Activated CD4-positive, alpha-beta T cell treated with anti-CD3 and anti-CD28 coated beads for 24 hours (primary cell): ENCODE results near the gene TNFSF13.

Experiments used
- DNase-seq, 2 donors: peaks; one replicate each; pipeline ENCODE4 v3.0.0-alpha.2; 2020; ENCODE audit warnings: low read depth in 2 of 2

Gene TNFSF13, protein sequence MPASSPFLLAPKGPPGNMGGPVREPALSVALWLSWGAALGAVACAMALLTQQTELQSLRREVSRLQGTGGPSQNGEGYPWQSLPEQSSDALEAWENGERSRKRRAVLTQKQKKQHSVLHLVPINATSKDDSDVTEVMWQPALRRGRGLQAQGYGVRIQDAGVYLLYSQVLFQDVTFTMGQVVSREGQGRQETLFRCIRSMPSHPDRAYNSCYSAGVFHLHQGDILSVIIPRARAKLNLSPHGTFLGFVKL

GRCh38 chr17:7558544-7559319, at the start of gene TNFSF13:
Gene TNFSF13, plus strand, starts transcription at chr17:7558750. Its CDS starts 290 bp downstream, at chr17:7559040.
- DNase-seq: no peak

GRCh38 chr17:7508846-7509245, 49.7 kb upstream of the TNFSF13 start:
- no peak for DNase-seq

- no peak for DNase-seq
Observed at GRCh38 chr17:7509937-7510336, 48.6 kb upstream of the TNFSF13 start.

- DNase-seq: no peak
Observed at GRCh38 chr17:7511108-7511507, 47.4 kb upstream of the TNFSF13 start.

DNA sequence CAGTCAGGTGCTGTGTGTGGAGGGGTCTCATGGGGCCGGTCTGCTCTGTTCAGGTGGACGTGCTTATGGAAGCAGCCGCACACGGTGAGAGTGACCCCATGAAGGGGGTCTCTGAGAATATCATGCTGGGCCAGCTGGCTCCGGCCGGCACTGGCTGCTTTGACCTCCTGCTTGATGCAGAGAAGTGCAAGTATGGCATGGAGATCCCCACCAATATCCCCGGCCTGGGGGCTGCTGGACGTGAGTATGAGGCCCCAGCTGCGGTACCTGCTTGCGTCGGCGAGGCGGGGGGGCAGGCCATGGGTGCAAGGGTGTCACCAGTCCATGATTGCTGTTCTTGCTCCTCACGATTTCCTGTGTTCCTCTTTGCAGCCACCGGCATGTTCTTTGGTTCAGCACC, 46.4 kb upstream of the TNFSF13 start:
- DNase-seq: no peak

DNA sequence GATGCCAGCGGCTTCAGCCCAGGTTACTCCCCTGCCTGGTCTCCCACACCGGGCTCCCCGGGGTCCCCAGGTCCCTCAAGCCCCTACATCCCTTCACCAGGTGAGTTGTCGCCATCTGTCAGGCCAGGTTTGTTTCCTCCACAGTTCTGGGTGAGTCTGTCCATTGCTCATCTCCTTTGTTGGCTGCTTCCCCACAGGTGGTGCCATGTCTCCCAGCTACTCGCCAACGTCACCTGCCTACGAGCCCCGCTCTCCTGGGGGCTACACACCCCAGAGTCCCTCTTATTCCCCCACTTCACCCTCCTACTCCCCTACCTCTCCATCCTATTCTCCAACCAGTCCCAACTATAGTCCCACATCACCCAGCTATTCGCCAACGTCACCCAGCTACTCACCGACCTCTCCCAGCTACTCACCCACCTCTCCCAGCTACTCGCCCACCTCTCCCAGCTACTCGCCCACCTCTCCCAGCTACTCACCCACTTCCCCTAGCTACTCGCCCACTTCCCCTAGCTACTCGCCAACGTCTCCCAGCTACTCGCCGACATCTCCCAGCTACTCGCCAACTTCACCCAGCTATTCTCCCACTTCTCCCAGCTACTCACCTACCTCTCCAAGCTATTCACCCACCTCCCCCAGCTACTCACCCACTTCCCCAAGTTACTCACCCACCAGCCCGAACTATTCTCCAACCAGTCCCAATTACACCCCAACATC, 45.6 kb upstream of the TNFSF13 start:
- DNase-seq: no peak

DNA sequence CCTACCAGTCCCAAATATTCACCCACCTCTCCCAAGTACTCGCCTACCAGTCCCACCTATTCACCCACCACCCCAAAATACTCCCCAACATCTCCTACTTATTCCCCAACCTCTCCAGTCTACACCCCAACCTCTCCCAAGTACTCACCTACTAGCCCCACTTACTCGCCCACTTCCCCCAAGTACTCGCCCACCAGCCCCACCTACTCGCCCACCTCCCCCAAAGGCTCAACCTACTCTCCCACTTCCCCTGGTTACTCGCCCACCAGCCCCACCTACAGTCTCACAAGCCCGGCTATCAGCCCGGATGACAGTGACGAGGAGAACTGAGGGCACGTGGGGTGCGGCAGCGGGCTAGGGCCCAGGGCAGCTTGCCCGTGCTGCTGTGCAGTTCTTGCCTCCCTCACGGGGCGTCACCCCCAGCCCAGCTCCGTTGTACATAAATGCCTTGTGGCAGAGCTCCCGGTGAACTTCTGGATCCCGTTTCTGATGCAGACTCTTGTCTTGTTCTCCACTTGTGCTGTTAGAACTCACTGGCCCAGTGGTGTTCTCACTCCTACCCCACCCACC, 44.6 kb upstream of the TNFSF13 start:
- DNase-seq: no peak

- DNase-seq: no peak
Observed at GRCh38 chr17:7515911-7516610, 42.5 kb upstream of the TNFSF13 start.

DNA sequence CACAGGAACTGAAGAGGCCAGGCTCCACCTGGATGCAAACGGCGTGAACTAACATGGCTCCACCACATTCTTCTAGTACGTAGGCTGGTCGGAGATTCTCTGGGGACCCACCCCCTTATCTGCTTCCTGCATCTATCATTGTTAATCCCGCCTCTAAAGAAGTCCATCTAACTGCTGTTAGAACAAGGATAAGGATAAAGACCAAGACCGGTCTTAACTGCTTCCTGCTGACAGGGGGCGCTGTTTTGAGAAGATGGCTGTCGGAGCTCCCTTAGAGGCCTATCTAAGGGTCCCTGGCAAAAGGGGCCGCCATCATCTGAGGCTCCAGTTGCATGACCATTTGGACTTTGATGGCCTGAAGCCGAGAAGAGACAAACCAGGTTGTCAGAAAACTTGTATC, 35.5 kb upstream of the TNFSF13 start:
- peak; percentile 13 to 24 for DNase-seq

DNA sequence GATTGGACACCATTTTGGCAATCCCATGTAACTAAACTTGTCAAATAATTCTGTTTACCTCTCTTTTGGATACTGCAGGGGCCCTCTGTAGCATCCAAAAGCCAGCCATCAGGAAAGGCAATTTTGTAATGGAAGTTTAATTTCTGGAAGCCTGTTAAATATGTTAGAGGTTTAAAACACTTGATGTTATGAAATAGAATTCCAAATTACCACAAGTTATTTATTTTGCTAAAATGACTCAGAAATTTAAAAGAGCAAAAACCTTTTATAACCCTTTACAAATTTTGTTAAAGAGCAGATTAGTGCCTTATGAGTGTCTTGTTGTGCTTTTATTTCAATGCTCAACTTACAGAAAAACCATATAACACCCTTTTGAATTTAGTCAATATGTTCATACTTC, 29.7 kb upstream of the TNFSF13 start:
- no peak for DNase-seq

GRCh38 chr17:7530023-7530900, 28.3 kb upstream of the TNFSF13 start:
- no peak for DNase-seq

GRCh38 chr17:7538050-7538449, 20.5 kb upstream of the TNFSF13 start:
- DNase-seq: no peak

DNA sequence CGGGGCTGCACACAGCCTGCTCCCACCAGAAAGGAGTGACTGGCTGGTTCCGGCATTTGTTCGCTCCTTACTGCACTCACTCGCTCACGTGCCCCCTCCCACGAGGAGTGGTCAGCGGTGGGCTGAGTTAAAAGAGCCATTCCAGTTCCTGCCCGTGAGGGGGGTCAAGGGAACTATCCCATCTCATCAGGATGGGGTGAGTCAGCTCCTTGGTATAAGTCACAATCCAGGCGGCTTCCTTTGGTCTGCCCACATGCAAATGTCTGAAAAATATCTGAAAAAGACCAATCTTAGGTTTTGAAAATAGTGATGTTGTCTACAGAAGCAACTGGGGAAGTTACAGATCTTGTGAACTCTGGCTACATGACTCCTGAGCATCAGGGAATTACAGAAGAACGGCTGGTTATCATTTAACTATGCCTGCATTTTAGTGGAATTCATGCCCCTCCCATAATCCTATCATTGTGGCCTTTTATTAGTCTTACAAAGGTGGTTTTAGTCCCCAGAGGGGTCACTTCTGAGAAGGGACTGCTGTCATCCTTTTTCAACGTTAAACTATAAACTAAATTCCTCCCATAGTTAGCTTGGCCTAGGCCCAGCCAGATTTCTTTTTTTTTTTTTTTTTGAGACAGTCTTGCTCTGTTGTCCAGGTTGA, 19.5 kb upstream of the TNFSF13 start:
- DNase-seq: no peak

- DNase-seq: no peak
Observed at GRCh38 chr17:7541074-7541621, 17.4 kb upstream of the TNFSF13 start.

GRCh38 chr17:7544911-7545310, 13.6 kb upstream of the TNFSF13 start:
- no peak for DNase-seq

DNA sequence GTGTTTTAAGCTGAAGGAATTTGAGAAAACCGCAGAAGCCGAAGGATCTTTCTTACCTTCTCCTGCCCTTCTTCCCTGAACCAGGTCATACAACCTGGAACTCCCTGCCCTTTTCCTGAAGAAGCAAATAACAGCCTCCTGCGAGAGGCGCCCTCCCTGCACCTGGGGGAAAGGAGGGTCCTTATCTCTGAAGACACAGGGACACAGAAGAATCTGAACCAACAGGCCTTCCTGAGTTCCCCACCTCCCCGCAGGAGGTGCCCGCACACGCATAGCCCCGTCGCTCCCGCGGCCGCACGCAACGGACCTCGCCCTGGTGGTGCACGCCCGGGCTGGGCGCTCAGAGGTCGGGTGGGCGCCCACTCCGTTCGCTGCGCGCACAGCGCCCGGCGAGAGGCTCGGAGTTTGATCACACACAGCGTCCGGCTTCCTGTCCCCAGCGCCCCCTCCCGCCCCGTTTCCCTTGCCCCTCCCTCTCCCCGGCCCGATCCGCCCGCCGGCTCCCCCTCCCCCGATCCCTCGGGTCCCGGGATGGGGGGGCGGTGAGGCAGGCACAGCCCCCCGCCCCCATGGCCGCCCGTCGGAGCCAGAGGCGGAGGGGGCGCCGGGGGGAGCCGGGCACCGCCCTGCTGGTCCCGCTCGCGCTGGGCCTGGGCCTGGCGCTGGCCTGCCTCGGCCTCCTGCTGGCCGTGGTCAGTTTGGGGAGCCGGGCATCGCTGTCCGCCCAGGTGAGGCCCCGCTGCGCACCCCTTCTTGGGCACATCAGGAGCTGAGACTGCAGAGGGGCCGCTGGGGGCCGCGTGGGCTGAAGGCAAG, 9.8 kb upstream of the TNFSF13 start, which contains the start of gene TNFSF12:
TSS of gene TNFSF12 (plus strand) at position 474 of the 816 bp plus-strand sequence. CDS start at position 570, 96 bp downstream.
- peak; percentile 26 to 31 for DNase-seq

- DNase-seq: peak in 1 of 2 donors; percentile 30
Observed at GRCh38 chr17:7549401-7550055, 9.0 kb upstream of the TNFSF13 start.

DNA sequence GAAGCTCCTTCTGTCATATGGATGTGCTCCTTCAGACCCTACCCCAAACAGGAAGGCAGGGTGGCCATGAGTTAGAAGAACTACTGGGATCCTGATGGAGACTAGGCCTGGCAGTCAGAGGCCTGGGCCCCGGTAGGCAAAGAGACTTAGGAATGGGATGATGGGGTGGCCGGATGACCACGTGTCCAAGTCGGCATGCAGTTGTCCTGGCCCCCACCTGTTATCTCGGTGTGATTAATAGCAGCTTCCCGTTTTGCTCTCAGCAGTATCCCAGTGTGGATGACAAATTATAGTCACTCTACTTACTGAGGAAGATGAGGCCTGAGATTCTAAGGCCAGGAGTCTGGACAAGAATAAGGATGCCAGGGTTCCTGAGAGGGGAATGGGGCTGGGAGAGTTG, 8.2 kb upstream of the TNFSF13 start:
- no peak for DNase-seq
